HG03457 (cell line): ENCODE measurements around the gene TEX22.

ENCODE experiments used
- ATAC-seq: cut with Tn5 transposase; IDR thresholded peaks from one replicate; pipeline ENCODE4 v1.9.1; 2021; ENCODE audit warnings: moderate number of reproducible peaks; ENCODE audit not compliant: unreplicated experiment

TEX22 gene

DNA sequence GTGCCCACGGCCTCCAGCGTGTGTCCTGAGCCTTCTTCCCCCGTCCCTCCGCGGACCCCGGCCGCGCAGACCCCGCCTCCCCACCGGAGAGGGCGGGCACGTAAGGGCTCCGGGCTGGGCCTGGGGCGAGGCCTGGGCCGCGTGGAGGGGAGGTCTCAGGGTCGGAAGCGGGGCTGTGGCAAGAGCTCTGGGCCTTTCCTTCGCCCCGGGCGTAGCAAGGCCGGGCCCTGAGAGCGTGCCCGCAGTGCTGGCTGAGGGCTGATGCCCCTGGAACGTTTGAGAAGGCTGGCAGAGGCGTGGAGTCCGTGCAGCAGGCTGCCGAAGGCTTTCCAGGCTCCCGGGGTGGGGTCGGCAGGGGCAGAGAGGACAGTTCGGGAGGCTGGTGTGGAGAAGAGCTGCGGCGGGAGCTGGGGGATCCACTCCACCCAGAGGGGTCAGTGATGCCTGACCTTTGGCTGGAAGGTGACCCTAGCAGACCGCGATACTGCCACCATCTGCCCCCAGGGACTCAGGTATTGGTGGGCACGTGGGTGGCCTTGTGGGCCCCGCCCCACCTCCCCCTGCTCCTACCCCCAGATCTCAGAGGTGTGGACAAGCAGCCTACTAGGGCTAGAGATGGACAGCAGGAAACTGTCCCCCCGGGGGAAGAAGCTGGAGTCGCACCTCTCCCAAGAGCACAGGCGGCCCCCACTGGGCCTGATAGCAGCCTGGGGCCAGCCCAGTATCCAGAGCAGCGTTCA lies 558 bp downstream of the TEX22 start:
- peak; percentile 30 for ATAC-seq

DNA sequence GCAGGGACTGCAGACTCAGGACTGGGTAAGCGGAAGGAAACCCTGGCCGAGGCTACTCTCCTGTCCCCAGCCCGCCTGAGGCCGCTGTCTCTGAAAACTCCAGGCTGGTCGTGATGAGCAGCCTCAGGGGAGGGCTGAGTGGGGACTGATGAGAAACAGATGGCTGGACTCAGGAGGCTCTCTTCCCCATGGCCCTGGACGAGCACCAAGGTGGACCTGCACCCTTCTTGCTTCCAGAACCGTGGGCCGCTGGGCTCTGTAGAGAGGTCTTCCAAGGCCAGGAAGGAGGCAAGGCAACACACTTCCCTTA lies 1.1 kb downstream of the TEX22 start:
- no peak for ATAC-seq

GRCh38 chr14:105400016-105400415 lies 1.7 kb downstream of the TEX22 start:
- no peak for ATAC-seq

- no peak for ATAC-seq
These were observed 3.4 kb downstream of the TEX22 start for GRCh38 chr14:105401699-105402098.

- ATAC-seq: no peak
These were observed 10.3 kb downstream of the TEX22 start for GRCh38 chr14:105408592-105408991.

- no peak for ATAC-seq
These were observed 11.0 kb downstream of the TEX22 start for GRCh38 chr14:105409364-105409763.

DNA sequence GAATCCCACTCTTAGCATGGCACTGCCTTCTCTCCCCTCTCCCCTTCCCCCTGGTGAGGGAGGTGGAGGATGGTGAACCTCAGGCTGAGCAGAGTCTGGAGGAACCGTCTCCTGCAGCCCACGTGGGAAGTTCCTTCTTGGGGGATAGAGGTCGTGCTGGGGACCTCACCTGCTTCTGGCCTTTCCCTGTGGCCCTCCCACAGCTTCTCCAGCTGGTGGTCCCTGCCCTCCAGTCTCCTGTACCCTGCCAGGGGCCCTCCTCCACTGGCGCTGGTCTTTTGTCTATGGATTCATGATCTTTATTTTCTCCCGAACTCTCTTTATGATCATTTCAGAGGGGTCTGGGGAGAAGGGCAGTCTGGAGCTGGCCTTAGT lies 12.3 kb downstream of the TEX22 start:
- ATAC-seq: no peak

- ATAC-seq: no peak
These were observed 12.9 kb downstream of the TEX22 start for GRCh38 chr14:105411017-105411941.

DNA sequence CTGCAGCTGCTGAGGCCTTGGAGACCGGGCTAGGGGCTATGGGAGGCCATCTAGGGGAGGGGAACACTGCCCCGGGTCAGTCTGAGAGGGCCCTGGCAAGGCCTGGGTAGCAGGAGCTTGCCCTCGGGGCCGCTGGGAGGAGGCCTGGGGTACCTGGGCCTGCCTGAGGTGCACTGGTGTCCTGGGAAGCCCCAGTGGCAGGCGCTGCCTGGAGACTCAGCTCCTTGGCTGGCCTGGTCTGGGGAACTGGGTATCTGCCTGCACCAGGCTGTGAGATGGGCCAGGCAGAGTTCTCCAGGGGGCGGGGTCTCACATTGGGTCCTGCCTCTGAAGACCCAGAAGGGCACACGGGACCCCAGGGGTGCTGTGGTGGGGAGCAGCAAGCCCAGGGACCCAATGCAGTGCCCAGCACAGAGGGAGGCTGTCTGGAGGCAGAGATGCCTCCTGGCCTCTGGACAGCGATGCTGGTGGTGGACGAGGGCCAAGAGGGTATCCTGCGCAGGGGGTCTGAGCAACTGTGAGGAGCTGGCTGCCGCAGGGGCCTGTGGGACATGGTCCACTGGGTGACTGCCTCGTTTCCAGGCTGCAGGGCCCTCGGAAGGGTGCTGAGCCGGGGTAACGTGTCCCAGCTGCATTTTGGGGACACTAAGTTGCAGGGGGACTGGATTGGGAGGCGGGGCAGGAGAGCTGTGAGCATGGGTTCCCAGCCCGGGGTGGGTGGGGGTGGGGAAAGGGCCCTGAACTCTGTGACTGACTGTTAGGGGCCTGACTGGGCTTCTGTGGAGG lies 13.8 kb downstream of the TEX22 start:
- no peak for ATAC-seq

- no peak for ATAC-seq
These were observed 14.6 kb downstream of the TEX22 start for GRCh38 chr14:105412771-105413543.

DNA sequence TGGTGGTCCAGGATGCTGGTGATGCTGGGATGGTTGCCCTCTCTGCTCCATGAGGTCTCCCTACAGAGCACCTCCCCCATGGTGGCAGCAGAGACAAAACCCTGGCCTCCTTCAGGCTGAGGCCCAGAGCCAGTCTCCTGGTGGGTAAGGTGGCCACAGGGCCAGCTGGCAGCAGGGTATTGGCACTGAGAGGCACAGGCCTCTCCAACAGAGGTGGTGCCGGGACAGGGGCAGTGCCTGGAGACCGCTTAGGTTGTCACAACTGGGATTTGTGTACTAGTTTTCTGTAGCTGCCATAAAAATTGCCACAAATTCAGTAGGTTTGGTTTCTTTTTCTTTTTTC lies 15.2 kb downstream of the TEX22 start:
- no peak for ATAC-seq

DNA sequence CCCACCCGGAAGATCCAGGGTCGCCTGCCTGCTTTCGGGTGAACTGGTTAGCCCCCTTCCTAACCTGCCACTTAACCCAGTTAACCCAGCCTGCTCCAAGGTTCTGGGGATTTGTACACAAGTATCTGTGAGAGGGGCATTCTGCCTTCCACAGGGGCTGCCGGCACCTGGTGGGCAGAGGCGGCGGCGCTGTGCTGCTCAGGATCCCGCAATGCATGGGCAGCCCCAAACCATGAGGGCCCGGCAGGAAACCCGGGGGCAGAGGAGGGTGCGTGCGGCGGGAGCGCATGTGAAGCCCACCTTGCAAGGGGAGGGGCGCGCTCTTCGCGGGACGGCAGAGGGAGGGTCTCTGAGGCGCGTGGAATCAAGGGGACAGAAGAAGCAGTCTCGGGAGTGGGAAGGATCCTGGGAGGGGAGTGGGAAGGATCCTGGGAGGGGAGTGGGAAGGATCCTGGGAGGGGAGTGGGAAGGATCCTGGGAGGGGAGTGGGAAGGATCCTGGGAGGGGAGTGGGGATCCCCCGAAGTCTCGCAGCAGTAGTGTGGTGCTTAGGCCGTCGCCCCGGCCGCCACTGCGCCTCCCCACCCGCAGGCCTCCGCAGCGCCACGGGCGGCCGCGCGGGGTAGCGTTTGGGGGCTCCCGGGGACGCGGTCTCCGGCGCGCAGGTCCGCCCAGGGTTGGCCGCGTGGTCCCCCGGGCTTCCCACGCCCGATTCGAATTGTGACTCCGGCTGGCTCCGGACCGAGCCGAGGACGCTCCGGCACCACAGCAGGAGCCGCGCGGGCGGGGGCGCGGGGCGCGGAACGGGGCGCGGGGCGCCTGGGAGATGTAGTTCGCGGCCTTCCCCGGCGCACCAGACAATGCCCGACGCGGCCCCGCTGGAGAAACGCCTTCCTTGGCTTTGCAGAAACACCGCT lies 16.4 kb downstream of the TEX22 start:
- no peak for ATAC-seq

GRCh38 chr14:105415481-105416428 lies 17.4 kb downstream of the TEX22 start:
- no peak for ATAC-seq

DNA sequence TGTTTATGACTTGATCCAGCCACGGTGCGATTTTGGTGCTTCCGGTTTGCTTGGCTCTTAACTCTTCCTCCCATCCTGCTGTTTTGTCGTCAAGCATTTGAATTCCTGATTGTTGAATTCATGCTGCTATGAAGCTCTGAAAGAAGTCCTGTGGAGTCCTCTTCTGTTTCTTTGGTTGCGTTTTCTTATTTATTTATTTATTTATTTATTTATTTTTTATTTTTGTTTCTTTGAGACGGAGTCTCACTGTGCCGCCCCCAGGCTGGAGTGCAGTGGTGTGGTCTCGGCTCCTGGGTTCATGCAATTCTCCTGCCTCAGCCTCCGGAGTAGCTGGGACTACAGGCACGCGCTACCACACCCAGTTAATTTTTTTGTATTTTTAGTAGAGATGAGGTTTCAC lies 18.3 kb downstream of the TEX22 start:
- no peak for ATAC-seq

DNA sequence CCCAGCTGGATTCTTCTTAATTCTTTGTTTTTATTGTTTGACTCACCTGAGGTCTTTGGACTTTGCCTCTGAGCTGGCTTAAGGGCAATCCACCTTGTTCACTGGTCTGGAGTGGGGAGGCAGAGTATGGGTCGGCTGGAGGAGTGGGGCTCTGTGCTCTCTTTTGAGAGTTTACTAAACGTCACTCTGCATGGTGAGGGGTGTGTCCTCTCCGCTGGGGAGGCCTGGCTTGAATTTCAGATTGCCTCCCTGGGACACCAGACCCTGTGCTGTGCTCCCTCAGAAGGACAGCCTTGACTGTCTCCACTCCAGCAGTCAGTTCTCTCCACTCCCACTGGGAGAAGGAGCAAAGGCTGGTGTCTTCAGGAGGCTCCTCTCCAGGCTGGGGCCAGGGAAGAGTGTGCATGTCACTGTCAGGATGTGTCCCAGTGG lies 19.4 kb downstream of the TEX22 start:
- ATAC-seq: no peak

DNA sequence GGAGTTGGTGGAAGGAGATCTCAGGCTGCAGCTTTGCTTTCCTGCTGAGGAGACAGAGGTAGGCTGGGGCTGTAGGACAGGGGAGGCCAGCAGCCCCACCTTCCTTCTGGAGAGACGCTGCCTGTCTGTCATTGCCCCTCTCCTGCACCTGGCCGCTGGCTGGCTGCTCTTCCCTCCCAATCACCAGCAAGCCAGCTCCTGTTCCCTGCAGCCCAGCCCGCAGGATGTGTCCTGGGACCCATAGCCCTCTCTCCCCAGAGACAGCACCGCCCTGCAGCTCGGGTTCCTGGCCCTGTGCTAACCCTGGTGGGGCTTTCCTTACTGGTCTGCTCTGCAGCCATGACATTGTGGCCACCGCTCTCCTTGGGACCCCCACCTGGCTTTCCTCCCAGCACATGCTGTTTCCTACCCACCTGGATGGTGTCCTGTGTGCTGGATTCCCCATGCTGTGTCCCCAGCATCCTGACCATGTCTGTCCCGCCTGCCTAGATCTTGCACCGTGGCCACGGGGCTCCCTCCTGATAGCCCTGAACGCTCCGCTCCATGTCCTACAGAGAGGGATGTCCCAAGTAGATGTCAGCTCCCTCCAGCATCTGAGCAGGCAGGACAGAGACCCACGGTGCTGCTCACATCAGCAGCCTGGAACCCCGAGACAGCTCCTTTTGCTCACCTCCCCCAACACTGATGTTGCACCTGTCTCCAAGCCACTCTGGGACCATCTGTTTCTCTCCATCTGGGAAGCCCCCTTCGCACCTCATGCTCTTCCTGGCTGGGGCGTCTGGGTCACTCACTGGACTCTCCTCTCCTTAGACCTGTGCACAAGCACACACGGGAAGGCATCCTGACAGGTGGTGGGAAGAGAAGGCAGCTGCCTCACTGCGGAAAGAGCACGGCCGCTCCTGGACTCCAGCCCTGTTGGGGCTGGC lies 20.2 kb downstream of the TEX22 start:
- ATAC-seq: no peak

DNA sequence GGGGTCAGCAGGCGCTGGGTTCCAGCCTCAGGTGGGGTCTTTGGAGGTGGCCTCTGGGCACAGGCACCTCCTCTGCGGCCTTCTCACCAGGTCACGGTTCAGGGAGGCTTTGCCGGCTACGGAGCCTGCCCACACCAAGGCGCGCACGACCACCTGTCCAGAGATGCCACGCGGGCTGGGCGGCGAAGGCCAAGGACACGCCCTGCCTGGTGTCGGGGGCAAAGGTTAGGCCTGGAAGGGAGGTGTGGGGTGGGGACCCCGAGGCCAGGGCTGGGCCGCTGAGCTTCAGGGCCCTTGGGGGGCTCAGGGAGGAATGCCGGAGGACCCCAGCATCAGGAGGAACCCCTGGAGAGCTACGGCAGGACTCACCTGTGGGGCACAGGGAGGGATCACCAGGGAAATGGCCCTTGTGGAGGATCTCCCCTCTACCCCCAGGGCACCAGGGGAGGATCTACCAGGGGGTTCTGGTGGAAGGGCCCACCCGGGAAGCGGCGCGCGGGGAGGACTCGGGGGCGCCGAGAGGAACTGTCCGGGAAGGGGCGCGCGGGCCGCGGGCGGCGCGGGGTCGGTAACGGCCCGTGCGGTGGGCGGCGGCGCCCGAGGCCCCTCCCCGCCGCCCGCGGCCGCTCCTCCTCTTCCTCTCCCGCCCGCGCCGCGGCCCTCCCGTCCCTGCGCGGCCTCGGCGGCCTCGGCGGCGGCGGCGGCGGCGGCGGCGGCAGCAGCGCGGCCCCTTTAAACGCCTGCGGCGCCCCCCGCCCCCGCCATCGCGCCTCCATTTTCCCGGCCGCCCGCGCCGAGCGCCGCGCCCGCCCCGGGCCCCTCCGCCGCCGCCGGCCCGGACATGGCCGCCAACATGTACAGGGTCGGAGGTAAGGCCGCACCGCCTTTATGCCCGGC lies 21.1 kb downstream of the TEX22 start, which contains the start of gene MTA1:
Gene MTA1 (plus strand): TSS at position 633 of the 897 bp plus-strand sequence. CDS start 209 bp downstream, at position 842.
- ATAC-seq: no peak
